T-helper 2 cell treated with Interferon-gamma antibody and Interleukin-4, amounts not matched to agents 100 ng/mL and 5 ng/mL, for 36 hours (primary cell): ENCODE results near the gene FGFR4. TPM values are rescaled to one million over a fixed set of nuclear protein-coding genes. Genes with fewer than 3 reads are reported as not detected.
"Not testable (repeated sequence)": the region's sequence is repeated elsewhere in the genome, so short reads cannot be mapped to it uniquely, and the experiment has no call there.

ENCODE experiments used
- intact Hi-C: fragments of 100-400 bp; cut with micrococcal nuclease; formaldehyde crosslinking; loops from one replicate; pipeline ENCODE4 v1.15.1; 2023
- total RNA-seq: library from RNA; stranded (reverse); gene quantifications from 2 replicates; pipeline ENCODE4 v1.2.3, GENCODE V29; 2022

FGFR4 gene
- total RNA-seq, result 0.91 and 1.5 TPM in 2 replicates

GRCh38 chr5:177086654-177087397 lies at the start of gene FGFR4:
FGFR4 (plus strand) TSS chr5:177086915; CDS start chr5:177089603, 2,688 bp downstream.
- intact Hi-C loops, result loop anchor here (2.0 to 5.0 kb wide), 2 partner anchors 440 to 1120 kb away; partner anchors contain the start of gene TSPAN17

- intact Hi-C loops, result no loop called here
Observed at GRCh38 chr5:177036921-177037320, 49.8 kb upstream of the FGFR4 start.

- intact Hi-C loops, result no loop called here
Observed at GRCh38 chr5:177040814-177041420, 45.8 kb upstream of the FGFR4 start.

GRCh38 chr5:177041936-177042335 lies 44.8 kb upstream of the FGFR4 start:
- intact Hi-C loops, result no loop called here

GRCh38 chr5:177043114-177043513 lies 43.6 kb upstream of the FGFR4 start:
- intact Hi-C loops, result no loop called here

GRCh38 chr5:177043958-177044357 lies 42.8 kb upstream of the FGFR4 start:
- intact Hi-C loops, result no loop called here

GRCh38 chr5:177044641-177045040 lies 42.1 kb upstream of the FGFR4 start:
- intact Hi-C loops, result no loop called here

- intact Hi-C loops, result no loop called here
Observed at GRCh38 chr5:177045631-177046030, 41.1 kb upstream of the FGFR4 start.

GRCh38 chr5:177048531-177048930 lies 38.2 kb upstream of the FGFR4 start:
- intact Hi-C loops, result not testable (repeated sequence)

- intact Hi-C loops, result no loop called here
Observed at GRCh38 chr5:177049285-177049684, 37.4 kb upstream of the FGFR4 start.

- intact Hi-C loops, result no loop called here
Observed at GRCh38 chr5:177064500-177065277, 22.0 kb upstream of the FGFR4 start.

GRCh38 chr5:177065491-177065890 lies 21.2 kb upstream of the FGFR4 start:
- intact Hi-C loops, result no loop called here

- intact Hi-C loops, result no loop called here
Observed at GRCh38 chr5:177066224-177066623, 20.5 kb upstream of the FGFR4 start.

- intact Hi-C loops, result no loop called here
Observed at GRCh38 chr5:177067503-177067902, 19.2 kb upstream of the FGFR4 start.

GRCh38 chr5:177070536-177071191 lies 16.1 kb upstream of the FGFR4 start:
- intact Hi-C loops, result loop anchor here (5.0 kb wide), 1 partner anchor 42 kb away; no protein-coding TSS in a partner anchor

GRCh38 chr5:177071666-177072385 lies 14.9 kb upstream of the FGFR4 start:
- intact Hi-C loops, result loop anchor here (5.0 kb wide), 1 partner anchor 40 kb away; no protein-coding TSS in a partner anchor

GRCh38 chr5:177077335-177077734 lies 9.4 kb upstream of the FGFR4 start:
- intact Hi-C loops, result no loop called here

GRCh38 chr5:177079606-177080005 lies 7.1 kb upstream of the FGFR4 start:
- intact Hi-C loops, result no loop called here

- intact Hi-C loops, result no loop called here
Observed at GRCh38 chr5:177080265-177080664, 6.5 kb upstream of the FGFR4 start.

- intact Hi-C loops, result no loop called here
Observed at GRCh38 chr5:177081859-177082258, 4.9 kb upstream of the FGFR4 start.

- intact Hi-C loops, result no loop called here
Observed at GRCh38 chr5:177083357-177083756, 3.4 kb upstream of the FGFR4 start.
